A549 (cell line): ENCODE data around the gene ACVR1B. TPM values are rescaled to one million over a fixed set of nuclear protein-coding genes. Genes with fewer than 3 reads are reported as not detected.

Experiments
- ATAC-seq, 2 experiments: fragments of 200-7000 bp in 1 of 2; fragments of >200 bp in 1 of 2; cut with Nextera tagmentation in 1 of 2; cut with Tn5 transposase in 1 of 2; 3 replicates each; pipeline versions ENCODE4 v1.8.0 to v1.9.1; 2018 to 2020; ENCODE audit warnings: mild to moderate bottlenecking in 1 of 2, moderate library complexity in 1 of 2
- CTCF ChIA-PET: fragments of 300-600 bp; sonication (Branson Sonifier 250); formaldehyde crosslinking; extraction: SDS; loops from one replicate; lab custom pipeline; 2021; ENCODE audit warnings: antibody characterized with exemption, inconsistent platforms; lab: Yijun Ruan, JAX
- POLR2A ChIA-PET: fragments of 350-600 bp; formaldehyde crosslinking; extraction: SDS; loops from one replicate; lab custom pipeline; 2021; ENCODE audit warnings: antibody characterized with exemption, inconsistent platforms; lab: Yijun Ruan, JAX
- DNase-seq, 2 experiments: peaks; one replicate each; pipeline versions ENCODE4 v3.0.0 to v3.0.0-alpha.2; 2011 to 2016; ENCODE audit warnings: low read depth in 1 of 2, low spot score in 1 of 2
- FAIRE-seq: peaks from 2 replicates; lab custom pipeline; 2011; peaks lifted over from hg19 to GRCh38; lab: Jason Lieb, UNC
- H3K27ac ChIP-seq, 2 experiments: fragments of >200 bp; sonication (Bioruptor Twin); formaldehyde crosslinking; 3 replicates each; pipeline ENCODE4 v1.5.1; 2016 to 2017
- H3K4me1 ChIP-seq: fragments of >200 bp; sonication (Bioruptor Twin); formaldehyde crosslinking; 3 replicates; pipeline ENCODE4 v1.6.1; 2016
- H3K4me2 ChIP-seq: fragments of >200 bp; sonication (Bioruptor Twin); formaldehyde crosslinking; 3 replicates; pipeline ENCODE4 v1.6.1; 2016
- H3K4me3 ChIP-seq: fragments of >200 bp; sonication (Bioruptor Twin); formaldehyde crosslinking; 3 replicates; pipeline ENCODE4 v1.5.1; 2016
- H3K9me3 ChIP-seq: fragments of >200 bp; sonication (Bioruptor Twin); formaldehyde crosslinking; 3 replicates; pipeline ENCODE4 v1.6.1; 2016
- BCL3 ChIP-seq: fragments of >200 bp; sonication (Bioruptor Twin); formaldehyde crosslinking; IDR thresholded peaks from 3 replicates; pipeline ENCODE4 v1.6.1; 2016
- BHLHE40 ChIP-seq: IDR thresholded peaks from 2 replicates; pipeline ENCODE4 v1.6.1; 2012; ENCODE audit warnings: low read depth, low read length, inconsistent platforms
- CBX2 ChIP-seq: fragments of 200-600 bp; sonication (generic); IDR thresholded peaks from 2 replicates; pipeline ENCODE4 v1.6.1; 2016; ENCODE audit warnings: low read depth, mild to moderate bottlenecking, borderline replicate concordance
- CBX8 ChIP-seq: fragments of 200-600 bp; sonication (generic); IDR thresholded peaks from 2 replicates; pipeline ENCODE4 v1.6.1; 2016
- CHD2 ChIP-seq: fragments of 150-350 bp; IDR thresholded peaks from 2 replicates; pipeline ENCODE4 v1.6.1; 2014; ENCODE audit warnings: low read length; ENCODE audit not compliant: partially characterized antibody
- CHD4 ChIP-seq: fragments of 200-600 bp; sonication (generic); IDR thresholded peaks from 2 replicates; pipeline ENCODE4 v1.6.1; 2016; ENCODE audit warnings: antibody characterized with exemption, mild to moderate bottlenecking, borderline replicate concordance
- CTCF ChIP-seq: fragments of >200 bp; sonication (Bioruptor Twin); formaldehyde crosslinking; IDR thresholded peaks from 3 replicates; pipeline ENCODE4 v1.5.1; 2016
- EHMT2 ChIP-seq: fragments of 200-600 bp; sonication (generic); IDR thresholded peaks from 2 replicates; pipeline ENCODE4 v1.6.1; 2016; ENCODE audit warnings: antibody characterized with exemption, low read depth, mild to moderate bottlenecking, moderate library complexity
- ELK1 ChIP-seq: fragments of 150-350 bp; IDR thresholded peaks from 2 replicates; pipeline ENCODE4 v1.6.1; 2014; ENCODE audit warnings: low read depth, mild to moderate bottlenecking, low read length
- FOSB ChIP-seq: fragments of 250-450 bp; sonication (Bioruptor Pico); IDR thresholded peaks from 2 replicates; pipeline ENCODE4 v1.5.0; 2020; ENCODE audit warnings: mild to moderate bottlenecking, moderate library complexity
- FOSL2 ChIP-seq, 2 experiments: fragments of 450-650 bp in 1 of 2; fragments of >200 bp in 1 of 2; sonication (Bioruptor Twin) in 1 of 2; formaldehyde crosslinking; IDR thresholded peaks; 2 replicates each; pipeline versions ENCODE4 v1.5.0 to v1.6.1; 2016 to 2020; ENCODE audit warnings: mild to moderate bottlenecking in 1 of 2, moderate library complexity in 1 of 2
- GATA3 ChIP-seq: IDR thresholded peaks from 2 replicates; pipeline ENCODE4 v1.6.1; 2012; ENCODE audit warnings: borderline replicate concordance
- HEYL ChIP-seq: fragments of 250-450 bp; sonication (Bioruptor Pico); IDR thresholded peaks from 2 replicates; pipeline ENCODE4 v1.8.0; 2021; ENCODE audit warnings: mild to moderate bottlenecking, moderate library complexity
- HOXA7 ChIP-seq: fragments of 250-450 bp; sonication (Bioruptor Pico); IDR thresholded peaks from 2 replicates; pipeline ENCODE4 v1.5.0; 2020; ENCODE audit warnings: mild to moderate bottlenecking, moderate library complexity
- HOXB13 ChIP-seq: fragments of 250-450 bp; sonication (Bioruptor Pico); IDR thresholded peaks from 2 replicates; pipeline ENCODE4 v1.5.0; 2020; ENCODE audit warnings: low read depth, mild to moderate bottlenecking, moderate library complexity
- MAFK ChIP-seq: fragments of 450-650 bp; IDR thresholded peaks from 2 replicates; pipeline ENCODE4 v1.6.1; 2014; ENCODE audit not compliant: partially characterized antibody
- MAZ ChIP-seq: fragments of 150-350 bp; IDR thresholded peaks from 2 replicates; pipeline ENCODE4 v1.6.1; 2014; ENCODE audit warnings: antibody characterized with exemption, low read depth, low read length, borderline replicate concordance
- MYC ChIP-seq: IDR thresholded peaks from 2 replicates; pipeline ENCODE4 v1.6.1; 2012; ENCODE audit warnings: mild to moderate bottlenecking, inconsistent platforms, low read length, improper control_type of control experiment, borderline replicate concordance
- NFE2L2 ChIP-seq: fragments of 150-350 bp; conservative IDR thresholded peaks from 2 replicates; pipeline ENCODE4 v1.6.1; 2014; ENCODE audit warnings: low read length
- NR3C1 ChIP-seq: fragments of >200 bp; sonication (Bioruptor Twin); formaldehyde crosslinking; IDR thresholded peaks from 3 replicates; pipeline ENCODE4 v1.6.1; 2017
- PHF8 ChIP-seq: fragments of 200-600 bp; sonication (generic); IDR thresholded peaks from 2 replicates; pipeline ENCODE4 v1.6.1; 2016; ENCODE audit warnings: low read depth, mild to moderate bottlenecking, antibody characterized with exemption, moderate library complexity, borderline replicate concordance
- POLR2A ChIP-seq: IDR thresholded peaks from 2 replicates; pipeline ENCODE4 v1.6.1; 2012; ENCODE audit warnings: mild to moderate bottlenecking, low read length
- RARB ChIP-seq: fragments of 250-450 bp; sonication (Bioruptor Pico); IDR thresholded peaks from 2 replicates; pipeline ENCODE4 v1.8.0; 2021; ENCODE audit warnings: mild to moderate bottlenecking, moderate library complexity
- RCOR1 ChIP-seq: fragments of 150-350 bp; IDR thresholded peaks from 2 replicates; pipeline ENCODE4 v1.6.1; 2014; ENCODE audit warnings: antibody characterized with exemption, low read length, low read depth
- REST ChIP-seq: fragments of 200-600 bp; sonication (generic); IDR thresholded peaks from 2 replicates; pipeline ENCODE4 v1.6.1; 2016; ENCODE audit warnings: antibody characterized with exemption, mild to moderate bottlenecking, moderate library complexity
- TFCP2L1 ChIP-seq: fragments of 250-450 bp; sonication (Bioruptor Pico); IDR thresholded peaks from 2 replicates; pipeline ENCODE4 v1.5.0; 2021; ENCODE audit warnings: mild to moderate bottlenecking
- USF2 ChIP-seq: fragments of 450-650 bp; IDR thresholded peaks from 2 replicates; pipeline ENCODE4 v1.6.1; 2014; ENCODE audit warnings: antibody characterized with exemption
- ZC3H11A ChIP-seq: fragments of 450-650 bp; IDR thresholded peaks from 2 replicates; pipeline ENCODE4 v1.6.1; 2014; ENCODE audit warnings: antibody characterized with exemption, mild to moderate bottlenecking
- ZFP36 ChIP-seq: fragments of 450-650 bp; IDR thresholded peaks from 2 replicates; pipeline ENCODE4 v1.6.1; 2014; ENCODE audit warnings: borderline replicate concordance; ENCODE audit not compliant: partially characterized antibody
- WGBS: methylation state at CpG from one replicate; pipeline ENCODE4 v1.1.6; 2017; ENCODE audit errors: missing lambda C conversion rate; 5-methylcytosine and 5-hydroxymethylcytosine counted together
- polyA plus RNA-seq, 4 experiments: library from polyadenylated mRNA; depleted of rRNA in 3 of 4; stranded (reverse); fragments of >200 nt; fragmentation: RNase III in 1 of 4; extraction: RNeasy Plus Mini Kit Qiagen cat#74134 plus additional on column Dnase treatment in 1 of 4; gene quantifications; 2 replicates in 3 of 4; 3 replicates in 1 of 4; pipeline ENCODE4 v1.2.3, GENCODE V29; 2011 to 2017

Gene ACVR1B
- polyA plus RNA-seq, 2 of the 4 experiments (the other 2 are of a cell fraction): 15.2 to 18.4 TPM

GRCh38 chr12:52036587-52037171 is 85.2 kb downstream of the ACVR1B start (continued):
- TF ChIP-seq RARB (CRISPR knock-in tag): 0 out of 2 replicates have a peak, but pooled peaks have one; percentile 43
- TF ChIP-seq REST: no peak
- 0 out of 2 replicates have a peak, but pooled peaks have one; percentile 3 for TF ChIP-seq BHLHE40
- 0 out of 2 replicates have a peak, but pooled peaks have one; percentile 30 for TF ChIP-seq HEYL (CRISPR knock-in tag)
- no peak for TF ChIP-seq ELK1
- no peak for TF ChIP-seq POLR2A
- no peak for TF ChIP-seq CHD2
- TF ChIP-seq TFCP2L1 (CRISPR knock-in tag): no peak
- no peak for TF ChIP-seq ZC3H11A
- TF ChIP-seq NR3C1: no peak
- TF ChIP-seq CBX8: no peak
- no peak for TF ChIP-seq CHD4
- TF ChIP-seq FOSL2 (IDR thresholded peaks at IDR 0.05): no peak
- no peak; the same call in 1 of the 2 replicates for TF ChIP-seq FOSL2 (CRISPR knock-in tag; IDR thresholded peaks at IDR 0.05)

- Histone ChIP-seq H3K4me1 (peaks cover 17% of the 10 kb centered on the region), H3K4me3 (peak overlapping the region; percentile 70), H3K9me3 (no peaks in the 10 kb centered on the region), H3K27ac (peak overlapping the region; percentile 81 to 93), H3K4me2 (peak overlapping the region; percentile 96)
- 20% methylated on average over 13 of the region's 59 CpGs for WGBS
- no peak for DNase-seq
- CTCF ChIA-PET: interaction anchor here (1.3 to 41.8 kb wide), 4 partner anchors 12 to 84 kb away, joined by 4 to 1730 read pairs (median 985); partner anchors contain the start of genes ATG101, NR4A1, SMIM41 and TAMALIN
- no peak for ATAC-seq
- FAIRE-seq: no peak
- POLR2A ChIA-PET: interaction anchor here (0.7 to 3.8 kb wide), 2 partner anchors 14 to 32 kb away, joined by 4 to 19 read pairs; partner anchors contain the start of genes ATG101 and NR4A1
- TF ChIP-seq ZFP36 (no peak), BCL3 (no peak), BHLHE40 (no peak), RCOR1 (no peak), EHMT2 (no peak), HOXA7 (CRISPR knock-in tag) (no peak), GATA3 (no peak), MYC (no peak), MAFK (no peak), CTCF (no peak), USF2 (no peak), MAZ (no peak), FOSB (CRISPR knock-in tag) (peak; percentile 65; the same call in 1 of the 2 replicates), HOXB13 (CRISPR knock-in tag) (no peak), CBX8 (no peak), CBX2 (no peak), PHF8 (no peak), NFE2L2 (no peak), HEYL (CRISPR knock-in tag) (peak; percentile 64; the same call in 1 of the 2 replicates)
Observed at GRCh38 chr12:52037248-52037861, 85.9 kb downstream of the ACVR1B start.
